ENCODE results near the gene EPB41.
"Not testable (repeated sequence)": the region's sequence is repeated elsewhere in the genome, so short reads cannot be mapped to it uniquely, and the experiment has no call there.

EPB41 gene

DNA sequence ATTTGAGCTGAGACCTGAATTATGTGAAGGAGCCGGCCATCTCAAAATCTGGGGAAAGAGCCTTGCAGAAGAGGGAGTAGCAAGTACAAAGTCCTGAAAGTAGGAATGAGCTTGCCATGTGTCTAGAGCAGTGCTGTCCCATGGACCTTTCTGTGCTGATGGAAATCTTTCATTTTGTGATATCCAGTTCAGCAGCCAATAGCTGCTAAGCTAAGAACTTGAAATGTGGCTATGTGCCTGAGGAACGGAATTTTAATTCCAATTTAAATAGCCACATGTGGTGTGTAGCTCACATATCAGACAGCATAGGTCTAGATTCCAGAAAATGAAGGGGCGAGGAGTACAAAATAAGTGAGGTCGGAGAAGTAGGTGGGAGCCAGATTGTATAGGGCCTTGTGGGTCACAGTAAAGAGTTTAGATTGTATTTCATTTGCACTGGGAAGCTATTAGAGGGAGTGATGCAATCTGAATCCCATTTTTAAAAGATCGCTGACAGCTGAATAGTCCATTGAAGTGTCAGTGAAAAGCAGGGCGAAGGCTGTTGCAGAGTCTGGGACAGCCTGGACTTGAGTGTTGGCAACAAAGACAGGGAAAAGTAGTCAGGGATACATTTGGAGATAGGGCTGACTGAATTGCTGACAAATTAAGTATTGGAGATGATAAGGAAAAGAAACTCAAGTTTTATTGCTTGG, 129.1 kb downstream of the EPB41 start:
- H3K36me3 ChIP-seq, result peaks cover 69% of the 10 kb centered on the region
- H3K27ac ChIP-seq, result no peak overlapping the region
- no peaks in the 10 kb centered on the region for H3K27me3 ChIP-seq
- H3K4me1 ChIP-seq (ENCODE audit: control insufficient read depth in 1 of 2, insufficient read depth in 1 of 2, low read depth in 1 of 2, low read length in 1 of 2), result no peaks in the 10 kb centered on the region
- no peak overlapping the region for H3K4me3 ChIP-seq (ENCODE audit: low read depth in 1 of 2, low read length in 1 of 2)
- H3K9me3 ChIP-seq, result no peaks in the 10 kb centered on the region
- TF ChIP-seq, protein P1, sequence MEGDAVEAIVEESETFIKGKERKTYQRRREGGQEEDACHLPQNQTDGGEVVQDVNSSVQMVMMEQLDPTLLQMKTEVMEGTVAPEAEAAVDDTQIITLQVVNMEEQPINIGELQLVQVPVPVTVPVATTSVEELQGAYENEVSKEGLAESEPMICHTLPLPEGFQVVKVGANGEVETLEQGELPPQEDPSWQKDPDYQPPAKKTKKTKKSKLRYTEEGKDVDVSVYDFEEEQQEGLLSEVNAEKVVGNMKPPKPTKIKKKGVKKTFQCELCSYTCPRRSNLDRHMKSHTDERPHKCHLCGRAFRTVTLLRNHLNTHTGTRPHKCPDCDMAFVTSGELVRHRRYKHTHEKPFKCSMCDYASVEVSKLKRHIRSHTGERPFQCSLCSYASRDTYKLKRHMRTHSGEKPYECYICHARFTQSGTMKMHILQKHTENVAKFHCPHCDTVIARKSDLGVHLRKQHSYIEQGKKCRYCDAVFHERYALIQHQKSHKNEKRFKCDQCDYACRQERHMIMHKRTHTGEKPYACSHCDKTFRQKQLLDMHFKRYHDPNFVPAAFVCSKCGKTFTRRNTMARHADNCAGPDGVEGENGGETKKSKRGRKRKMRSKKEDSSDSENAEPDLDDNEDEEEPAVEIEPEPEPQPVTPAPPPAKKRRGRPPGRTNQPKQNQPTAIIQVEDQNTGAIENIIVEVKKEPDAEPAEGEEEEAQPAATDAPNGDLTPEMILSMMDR (IDR thresholded peaks at IDR 0.05), result no peak

DNA sequence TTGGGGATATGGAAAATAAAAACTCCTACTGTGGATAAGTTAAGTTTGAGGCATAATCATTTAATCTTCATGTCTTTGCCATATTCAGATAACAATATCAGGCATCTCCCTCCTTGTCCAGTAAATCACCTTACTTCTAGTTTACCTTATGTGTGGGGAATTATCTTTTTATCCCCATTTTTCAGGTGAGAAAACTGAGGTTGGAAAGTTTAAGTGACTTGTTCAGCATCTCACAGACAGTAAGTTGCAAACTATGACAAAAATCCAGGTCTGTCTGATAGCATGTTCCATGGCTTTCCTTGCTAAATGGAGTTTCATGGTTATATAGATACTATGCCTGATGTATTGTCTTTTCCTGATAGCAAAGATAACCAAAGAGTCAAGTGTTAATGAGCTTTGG, 129.6 kb downstream of the EPB41 start:
- H3K27me3 ChIP-seq, result no peaks in the 10 kb centered on the region
- no peak overlapping the region for H3K4me3 ChIP-seq (ENCODE audit: low read depth in 1 of 2, low read length in 1 of 2)
- no peaks in the 10 kb centered on the region for H3K4me1 ChIP-seq (ENCODE audit: control insufficient read depth in 1 of 2, insufficient read depth in 1 of 2, low read depth in 1 of 2, low read length in 1 of 2)
- TF ChIP-seq, protein P1 (IDR thresholded peaks at IDR 0.05), result no peak
- peaks cover 68% of the 10 kb centered on the region for H3K36me3 ChIP-seq
- no peaks in the 10 kb centered on the region for H3K9me3 ChIP-seq
- H3K27ac ChIP-seq, result no peak overlapping the region

DNA sequence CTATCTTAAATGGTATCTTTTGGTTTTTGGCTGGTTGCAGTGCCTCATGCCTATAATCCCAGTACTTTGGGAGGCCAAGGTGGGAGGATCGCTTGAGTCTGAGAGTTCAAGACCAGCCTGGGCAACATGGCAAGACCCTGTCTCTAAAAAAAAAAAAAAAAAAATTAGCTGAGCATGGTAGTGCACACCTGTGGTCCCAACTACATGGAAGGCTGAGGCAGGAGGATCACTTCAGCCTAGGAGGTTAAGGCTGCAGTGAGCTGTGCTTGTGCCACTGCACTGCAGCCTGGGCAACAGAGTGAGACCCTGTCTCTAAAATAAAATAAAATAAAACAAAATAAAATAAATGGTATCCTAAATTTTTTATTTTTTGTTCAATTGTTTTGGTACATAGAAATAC, 131.3 kb downstream of the EPB41 start:
- H3K36me3 ChIP-seq, result peaks cover 62% of the 10 kb centered on the region
- not testable (repeated sequence) for H3K4me1 ChIP-seq (ENCODE audit: control insufficient read depth in 1 of 2, insufficient read depth in 1 of 2, low read depth in 1 of 2, low read length in 1 of 2); H3K9me3 ChIP-seq; H3K27ac ChIP-seq; H3K4me3 ChIP-seq (ENCODE audit: low read depth in 1 of 2, low read length in 1 of 2); H3K27me3 ChIP-seq

DNA sequence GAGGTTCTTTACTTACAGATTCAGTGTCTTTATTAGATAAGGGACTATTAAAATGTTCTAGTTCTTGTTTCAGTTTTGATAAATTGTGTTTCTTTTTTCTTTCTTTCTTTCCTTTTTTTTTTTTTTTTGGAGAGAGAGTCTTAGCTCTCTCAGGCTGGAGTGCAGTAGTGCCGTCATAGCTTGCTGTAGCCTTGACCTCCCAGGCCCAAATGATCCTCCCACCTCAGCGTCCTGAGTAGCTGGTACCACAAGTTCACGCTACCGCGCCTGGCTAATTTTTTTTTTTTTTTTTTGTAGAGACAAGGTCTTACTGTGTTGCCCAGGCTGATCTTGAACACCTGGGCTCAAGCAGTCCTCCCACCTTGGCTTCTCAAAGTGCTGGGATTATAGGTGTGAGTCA, 132.8 kb downstream of the EPB41 start:
- H3K4me3 ChIP-seq (ENCODE audit: low read depth in 1 of 2, low read length in 1 of 2), result no peak overlapping the region
- no peaks in the 10 kb centered on the region for H3K9me3 ChIP-seq
- H3K4me1 ChIP-seq (ENCODE audit: control insufficient read depth in 1 of 2, insufficient read depth in 1 of 2, low read depth in 1 of 2, low read length in 1 of 2), result no peaks in the 10 kb centered on the region
- H3K36me3 ChIP-seq, result peaks cover 56% of the 10 kb centered on the region
- H3K27me3 ChIP-seq, result no peaks in the 10 kb centered on the region
- H3K27ac ChIP-seq, result no peak overlapping the region
- TF ChIP-seq, protein P1 (IDR thresholded peaks at IDR 0.05), result no peak

DNA sequence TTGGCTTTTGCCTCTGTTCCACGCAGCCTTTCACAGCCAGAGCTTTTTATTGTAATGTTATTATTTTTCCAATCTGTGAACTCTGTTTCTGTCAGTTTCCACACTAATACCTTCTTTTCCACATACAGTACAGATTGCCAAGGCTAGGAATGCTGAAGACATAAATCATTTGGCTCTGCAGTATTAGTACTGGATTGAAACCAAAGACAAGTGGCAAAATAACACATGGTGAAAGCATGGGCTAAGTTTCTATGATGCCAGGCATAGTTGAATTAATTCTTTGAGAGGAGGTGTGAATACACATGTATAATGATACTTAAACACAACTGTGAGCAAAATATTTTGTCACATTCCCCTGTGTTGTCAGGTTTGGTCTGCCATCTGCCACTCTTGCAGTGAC, 135.8 kb downstream of the EPB41 start:
- Histone ChIP-seq H3K4me3 (ENCODE audit: low read depth in 1 of 2, low read length in 1 of 2) (no peak overlapping the region), H3K27ac (no peak overlapping the region), H3K9me3 (no peaks in the 10 kb centered on the region), H3K27me3 (no peaks in the 10 kb centered on the region), H3K36me3 (peaks cover 57% of the 10 kb centered on the region), H3K4me1 (ENCODE audit: control insufficient read depth in 1 of 2, insufficient read depth in 1 of 2, low read depth in 1 of 2, low read length in 1 of 2) (no peaks in the 10 kb centered on the region)
- TF ChIP-seq, protein P1 (IDR thresholded peaks at IDR 0.05), result no peak

DNA sequence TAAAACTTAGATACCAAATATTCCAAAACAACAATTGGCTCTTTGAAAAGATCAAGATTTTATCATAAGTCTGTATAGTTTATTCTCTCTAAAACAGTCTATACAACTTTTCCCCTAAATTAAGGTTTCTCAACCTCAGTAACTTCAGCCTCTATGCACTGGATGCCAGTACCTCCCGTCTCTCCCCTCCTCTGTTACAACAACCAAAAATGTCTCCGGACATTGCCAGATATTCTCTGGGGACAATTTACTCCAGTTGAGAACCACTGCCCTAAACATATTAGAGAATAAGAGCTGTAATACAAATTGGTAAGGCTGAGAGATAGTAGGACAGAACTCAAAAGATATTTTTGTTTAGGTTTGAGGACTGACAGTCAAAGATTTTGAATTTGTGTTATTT, 137.7 kb downstream of the EPB41 start:
- Histone ChIP-seq H3K4me3 (ENCODE audit: low read depth in 1 of 2, low read length in 1 of 2) (no peak overlapping the region), H3K9me3 (no peaks in the 10 kb centered on the region), H3K4me1 (ENCODE audit: control insufficient read depth in 1 of 2, insufficient read depth in 1 of 2, low read depth in 1 of 2, low read length in 1 of 2) (no peaks in the 10 kb centered on the region), H3K27me3 (no peaks in the 10 kb centered on the region), H3K27ac (no peak overlapping the region), H3K36me3 (peaks cover 67% of the 10 kb centered on the region)
- TF ChIP-seq, protein P1 (IDR thresholded peaks at IDR 0.05), result no peak

Measured in neutrophil (primary cell).